ENCODE measurements around the gene MSTN.

DNA sequence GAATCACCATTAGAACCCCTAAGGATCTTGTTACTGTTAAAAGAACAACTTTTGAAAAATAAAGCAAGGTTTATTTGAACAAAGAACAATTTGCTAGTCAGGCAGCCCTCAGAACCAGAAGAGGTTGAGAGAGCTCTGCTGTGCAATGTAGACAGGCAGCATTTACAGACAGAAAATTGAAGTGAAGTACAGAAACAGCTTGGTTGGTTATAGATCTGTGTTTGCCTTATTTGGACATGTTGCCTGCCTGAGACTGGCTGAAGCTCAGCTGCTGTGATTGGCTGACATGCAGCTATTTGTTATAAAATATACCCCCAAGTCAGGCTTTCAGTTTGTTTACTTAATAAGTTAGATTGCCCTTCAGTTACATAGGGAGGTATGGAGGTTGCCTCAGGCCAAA, 12.5 kb downstream of the MSTN start:
- TF ChIP-seq, protein P1, sequence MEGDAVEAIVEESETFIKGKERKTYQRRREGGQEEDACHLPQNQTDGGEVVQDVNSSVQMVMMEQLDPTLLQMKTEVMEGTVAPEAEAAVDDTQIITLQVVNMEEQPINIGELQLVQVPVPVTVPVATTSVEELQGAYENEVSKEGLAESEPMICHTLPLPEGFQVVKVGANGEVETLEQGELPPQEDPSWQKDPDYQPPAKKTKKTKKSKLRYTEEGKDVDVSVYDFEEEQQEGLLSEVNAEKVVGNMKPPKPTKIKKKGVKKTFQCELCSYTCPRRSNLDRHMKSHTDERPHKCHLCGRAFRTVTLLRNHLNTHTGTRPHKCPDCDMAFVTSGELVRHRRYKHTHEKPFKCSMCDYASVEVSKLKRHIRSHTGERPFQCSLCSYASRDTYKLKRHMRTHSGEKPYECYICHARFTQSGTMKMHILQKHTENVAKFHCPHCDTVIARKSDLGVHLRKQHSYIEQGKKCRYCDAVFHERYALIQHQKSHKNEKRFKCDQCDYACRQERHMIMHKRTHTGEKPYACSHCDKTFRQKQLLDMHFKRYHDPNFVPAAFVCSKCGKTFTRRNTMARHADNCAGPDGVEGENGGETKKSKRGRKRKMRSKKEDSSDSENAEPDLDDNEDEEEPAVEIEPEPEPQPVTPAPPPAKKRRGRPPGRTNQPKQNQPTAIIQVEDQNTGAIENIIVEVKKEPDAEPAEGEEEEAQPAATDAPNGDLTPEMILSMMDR (IDR thresholded peaks at IDR 0.05): no peak
- no peak for TF ChIP-seq POLR2A (IDR thresholded peaks at IDR 0.05)
